Stimulated activated CD8-positive, alpha-beta memory T cell treated with anti-CD3 and anti-CD28 coated beads, Interleukin-2, amount 100 ng/mL, for 1 hour (primary cell): ENCODE results near the gene PTPRN2.
"Not testable (repeated sequence)": the region's sequence is repeated elsewhere in the genome, so short reads cannot be mapped to it uniquely, and the experiment has no call there.

Source experiments
- DNase-seq, 2 donors: peaks; one replicate each; pipeline ENCODE4 v3.0.0-alpha.2; 2020; ENCODE audit warnings: low read depth in 2 of 2

PTPRN2 gene

GRCh38 chr7:158468181-158468580 is 119.4 kb downstream of the PTPRN2 start:
- DNase-seq = no peak

GRCh38 chr7:158467562-158467961 is 120.1 kb downstream of the PTPRN2 start:
- DNase-seq = no peak

- no peak for DNase-seq
Measured at GRCh38 chr7:158463317-158463716, 124.3 kb downstream of the PTPRN2 start.

DNA sequence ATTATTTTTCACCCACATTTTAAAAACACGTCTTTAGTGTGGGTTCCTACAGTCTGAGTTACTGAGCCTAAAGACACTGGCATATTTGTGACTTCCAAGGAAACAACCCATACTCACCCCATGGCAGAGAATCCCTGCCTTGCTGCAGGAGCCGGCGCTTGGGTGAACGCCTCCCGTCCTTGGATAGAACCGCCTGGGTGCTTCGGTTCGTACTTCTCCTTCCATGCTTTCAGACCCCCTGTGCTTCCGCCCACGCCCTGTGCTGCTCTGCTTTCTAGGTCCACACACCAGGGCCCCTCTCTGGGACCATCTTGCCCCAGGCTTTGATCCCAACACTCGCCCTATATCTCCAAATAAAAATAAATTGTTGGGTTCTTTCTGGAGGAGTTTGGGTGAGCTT is 125.8 kb downstream of the PTPRN2 start:
- no peak for DNase-seq

DNA sequence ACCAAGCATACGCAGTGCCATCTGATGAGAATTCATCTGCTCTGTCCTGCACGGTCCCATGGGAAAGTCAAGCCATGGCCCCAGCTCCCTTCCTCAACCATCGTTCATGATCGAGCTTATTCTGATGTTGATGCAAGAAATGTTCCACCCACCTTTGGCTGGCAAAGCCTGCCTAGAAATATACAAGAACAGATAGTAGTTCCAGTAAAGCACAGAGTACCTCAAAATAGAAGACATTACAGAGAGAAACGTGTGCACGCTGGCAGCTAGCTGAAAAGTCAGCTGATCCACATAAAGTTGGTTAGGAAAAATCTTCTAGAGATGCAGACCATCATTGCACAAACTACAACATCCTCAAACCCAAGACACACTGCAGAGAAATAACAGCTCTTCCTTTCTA is 127.0 kb downstream of the PTPRN2 start:
- DNase-seq = no peak

DNA sequence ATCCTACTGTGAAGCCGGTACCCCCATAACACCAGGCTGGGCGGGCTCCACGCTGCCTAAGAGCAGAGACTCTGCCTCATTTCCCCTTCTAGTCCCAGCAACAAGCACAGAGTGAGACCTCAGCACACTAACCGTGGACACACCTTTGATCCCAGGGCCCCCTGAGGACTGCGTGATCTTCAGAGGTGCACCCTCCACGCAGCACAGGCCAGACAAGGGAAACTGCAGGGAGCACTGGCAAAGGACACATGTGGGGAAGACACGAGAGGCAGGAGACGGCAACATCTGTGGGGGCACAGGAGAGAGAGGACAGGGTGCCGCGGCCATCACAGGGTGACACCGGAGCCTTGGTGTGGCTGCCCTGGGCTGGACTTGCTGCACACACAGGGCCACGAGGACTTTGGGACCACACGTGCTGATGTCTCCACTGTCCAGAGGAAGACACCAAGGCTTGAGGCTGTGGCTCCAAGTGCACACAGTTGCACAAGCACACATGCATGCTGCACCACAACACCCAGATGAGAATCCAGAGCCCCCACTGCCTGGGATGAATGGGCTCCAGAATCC is 128.8 kb downstream of the PTPRN2 start:
- no peak for DNase-seq

GRCh38 chr7:158458096-158458495 is 129.5 kb downstream of the PTPRN2 start:
- no peak for DNase-seq

DNA sequence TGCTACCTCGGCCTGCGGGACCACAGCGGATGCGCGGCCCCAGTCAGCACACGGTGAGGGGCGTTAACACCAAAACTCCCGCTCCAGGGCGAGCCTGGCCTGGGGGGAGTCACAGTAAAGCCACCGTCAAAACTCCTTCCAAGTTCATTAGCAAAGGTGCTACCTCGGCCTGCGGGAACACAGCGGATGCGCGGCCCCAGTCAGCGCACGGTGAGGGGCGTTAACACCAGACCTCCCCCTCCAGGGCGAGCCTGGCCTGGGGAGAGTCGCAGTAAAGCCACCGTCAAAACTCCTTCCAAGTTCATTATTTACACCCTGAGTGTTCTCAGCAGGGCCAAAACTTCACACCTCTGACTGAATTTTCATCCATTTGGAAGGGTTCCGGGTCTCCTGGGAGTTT is 130.0 kb downstream of the PTPRN2 start:
- not testable (repeated sequence) for DNase-seq

DNA sequence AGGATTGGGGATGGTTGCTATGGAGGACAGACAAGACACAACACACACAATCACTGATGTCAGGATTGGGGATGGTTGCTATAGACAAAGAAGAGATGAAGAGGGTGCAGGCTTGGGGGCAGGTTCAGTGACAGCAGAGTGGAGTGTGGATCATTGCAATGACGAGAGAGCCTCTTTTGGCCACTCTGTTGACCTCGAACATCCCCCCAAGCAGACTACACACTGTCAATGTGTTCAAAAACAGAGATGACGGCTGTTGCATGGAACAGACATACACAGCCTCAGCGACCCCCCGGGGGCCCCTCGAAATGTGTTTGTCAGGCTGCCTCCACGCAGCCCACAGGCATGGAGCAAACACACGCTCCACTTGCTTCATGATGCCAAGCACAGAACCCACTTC is 133.0 kb downstream of the PTPRN2 start:
- no peak for DNase-seq

- no peak for DNase-seq
Measured at GRCh38 chr7:158453663-158454062, 134.0 kb downstream of the PTPRN2 start.

GRCh38 chr7:158452331-158452730 is 135.3 kb downstream of the PTPRN2 start:
- DNase-seq = no peak

- DNase-seq = no peak
Measured at GRCh38 chr7:158450476-158451124, 137.0 kb downstream of the PTPRN2 start.

GRCh38 chr7:158449942-158450341 is 137.7 kb downstream of the PTPRN2 start:
- DNase-seq = no peak

DNA sequence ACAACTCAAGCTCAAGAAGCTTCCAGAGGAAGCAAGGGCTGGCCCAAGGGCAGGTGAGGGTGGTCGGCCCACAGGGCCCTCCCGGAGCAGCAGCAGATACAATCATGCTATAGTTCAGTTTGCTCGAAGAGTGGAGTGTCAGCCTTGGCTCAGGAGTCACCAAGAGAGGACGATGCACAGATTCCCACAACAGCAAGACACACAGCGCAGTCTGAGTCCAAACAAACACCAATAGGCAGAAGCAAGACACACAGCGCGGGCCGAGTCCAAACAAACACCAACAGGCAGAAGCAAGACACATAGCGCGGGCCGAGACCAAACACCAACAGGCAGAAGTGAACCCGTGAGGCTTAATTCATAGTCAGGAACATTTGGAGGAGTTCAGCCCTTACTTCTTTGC is 138.4 kb downstream of the PTPRN2 start:
- no peak for DNase-seq

DNA sequence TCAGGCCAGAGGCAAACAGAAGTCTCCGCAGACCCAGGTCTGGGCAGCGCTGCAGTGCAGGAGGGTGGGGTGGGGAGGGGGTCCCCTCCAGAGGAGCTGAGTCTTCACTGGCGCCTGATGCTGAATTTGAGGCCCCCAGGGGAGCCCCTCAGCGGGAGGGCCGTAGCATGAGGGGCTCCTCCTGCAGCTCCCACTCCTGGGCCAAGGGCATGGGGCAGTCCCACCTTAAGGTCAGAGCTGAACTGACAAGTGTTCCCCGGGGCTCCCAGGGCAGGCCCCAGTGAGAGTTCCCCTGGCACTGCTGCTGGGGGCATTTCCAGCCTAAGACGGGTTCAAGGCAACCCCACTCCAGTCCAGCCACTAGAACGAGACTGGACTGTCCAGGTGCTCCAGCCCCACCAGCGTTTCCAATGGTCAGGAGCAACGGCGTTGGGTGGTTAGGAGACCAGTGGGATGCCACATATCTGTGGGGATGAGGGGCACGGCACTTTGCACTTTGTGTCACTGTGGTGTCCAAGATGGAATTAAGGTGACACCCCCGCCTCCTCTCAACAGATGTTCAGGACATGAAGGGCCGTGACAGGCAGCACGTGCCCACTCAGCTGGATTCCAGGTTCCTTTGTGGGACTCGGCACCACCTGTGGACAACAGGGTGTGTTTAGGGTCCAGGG is 139.1 kb downstream of the PTPRN2 start:
- no peak for DNase-seq

- no peak for DNase-seq
Measured at GRCh38 chr7:158447506-158448171, 140.0 kb downstream of the PTPRN2 start.

- DNase-seq = no peak
Measured at GRCh38 chr7:158447151-158447505, 140.5 kb downstream of the PTPRN2 start.

DNA sequence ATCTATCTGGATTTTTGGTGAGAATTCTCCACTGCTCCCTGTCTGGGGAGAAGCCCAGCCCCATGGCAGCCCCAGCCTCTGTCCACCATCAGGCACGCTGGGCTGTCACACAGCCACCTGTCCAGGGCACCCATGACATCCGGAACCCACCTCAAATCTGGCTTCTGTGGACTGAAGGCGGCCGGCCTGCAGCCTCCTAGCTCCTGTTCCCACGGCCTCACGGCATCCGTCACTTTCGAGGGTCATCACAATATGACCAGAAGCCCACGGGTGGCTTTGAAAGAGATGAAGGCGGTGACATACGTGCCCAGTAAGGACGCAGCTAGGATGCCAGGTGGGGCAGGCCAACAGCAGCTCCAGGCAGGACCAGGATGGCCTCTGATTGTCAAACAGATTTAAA is 140.9 kb downstream of the PTPRN2 start:
- DNase-seq = no peak

- no peak for DNase-seq
Measured at GRCh38 chr7:158446281-158446680, 141.3 kb downstream of the PTPRN2 start.

GRCh38 chr7:158445421-158446175 is 142.0 kb downstream of the PTPRN2 start:
- no peak for DNase-seq

GRCh38 chr7:158444501-158445420 is 142.9 kb downstream of the PTPRN2 start:
- no peak for DNase-seq
